HepG2 (cell line): ENCODE measurements around the gene LOXL3. TPM values are rescaled to one million over a fixed set of nuclear protein-coding genes. Genes with fewer than 3 reads are reported as not detected.

Source experiments
- AFF4 ChIP-seq: sonication (generic); formaldehyde crosslinking; IDR thresholded peaks from 2 replicates; pipeline ENCODE4 v1.4.0; 2020; ENCODE audit warnings: missing genetic modification reagents
- ATF1 ChIP-seq: IDR thresholded peaks from 2 replicates; pipeline ENCODE4 v1.6.1; 2016; ENCODE audit warnings: mild to moderate bottlenecking, control low read depth
- CTCF ChIP-seq: sonication (generic); formaldehyde crosslinking; IDR thresholded peaks from 2 replicates; pipeline ENCODE4 v1.5.0; 2020; ENCODE audit warnings: mild to moderate bottlenecking, missing genetic modification reagents, moderate library complexity
- DPF2 ChIP-seq: sonication (generic); formaldehyde crosslinking; IDR thresholded peaks from 2 replicates; pipeline ENCODE4 v1.4.0; 2020; ENCODE audit warnings: mild to moderate bottlenecking, low read depth, missing genetic modification reagents, borderline replicate concordance
- EHMT2 ChIP-seq: fragments of 200-600 bp; sonication (generic); IDR thresholded peaks from 2 replicates; pipeline ENCODE4 v1.7.0; 2017; ENCODE audit warnings: antibody characterized with exemption, low read depth, low read length, borderline replicate concordance
- ESRRA ChIP-seq: sonication (generic); formaldehyde crosslinking; IDR thresholded peaks from 2 replicates; pipeline ENCODE4 v1.5.1; 2020; ENCODE audit warnings: mild to moderate bottlenecking, low read depth, missing genetic modification reagents
- FOSL2 ChIP-seq: sonication (generic); formaldehyde crosslinking; IDR thresholded peaks from 2 replicates; pipeline ENCODE4 v1.4.0; 2020; ENCODE audit warnings: missing genetic modification reagents
- FOXO4 ChIP-seq: sonication (generic); formaldehyde crosslinking; conservative IDR thresholded peaks from 2 replicates; pipeline ENCODE4 v1.8.1; 2023; ENCODE audit warnings: missing genetic modification reagents
- HDAC1 ChIP-seq: sonication (generic); formaldehyde crosslinking; IDR thresholded peaks from 2 replicates; pipeline ENCODE4 v1.5.1; 2020; ENCODE audit warnings: mild to moderate bottlenecking, missing genetic modification reagents
- HDAC6 ChIP-seq: fragments of 200-600 bp; sonication (generic); IDR thresholded peaks from 2 replicates; pipeline ENCODE4 v1.7.0; 2017; ENCODE audit warnings: mild to moderate bottlenecking, antibody characterized with exemption, low read length, low read depth
- MLLT10 ChIP-seq: sonication (generic); formaldehyde crosslinking; IDR thresholded peaks from 2 replicates; pipeline ENCODE4 v1.4.0; 2020; ENCODE audit warnings: missing genetic modification reagents
- NFRKB ChIP-seq: fragments of 450-650 bp; IDR thresholded peaks from 2 replicates; pipeline ENCODE4 v1.6.1; 2017
- PHF5A ChIP-seq: IDR thresholded peaks from one replicate; pipeline ENCODE4 v1.6.1; 2018; ENCODE audit warnings: low read depth, missing genetic modification reagents; ENCODE audit not compliant: unreplicated experiment
- RAD21 ChIP-seq: fragments of 450-650 bp; formaldehyde crosslinking; IDR thresholded peaks from 2 replicates; pipeline ENCODE4 v1.5.0; 2020; ENCODE audit warnings: mild to moderate bottlenecking
- RBM22 ChIP-seq: fragments of 200-400 bp; formaldehyde crosslinking; optimal IDR thresholded peaks from 2 replicates; pipeline ENCODE3; 2017; ENCODE audit warnings: mild to moderate bottlenecking, low read length, moderate library complexity
- USF2 ChIP-seq, 2 experiments: sonication (generic) in 1 of 2; formaldehyde crosslinking in 1 of 2; IDR thresholded peaks; 2 replicates each; pipeline versions ENCODE4 v1.5.1 to v1.6.1; 2011 to 2020; ENCODE audit warnings: borderline replicate concordance in 1 of 2, low read depth in 1 of 2, low read length in 1 of 2, mild to moderate bottlenecking in 1 of 2, missing genetic modification reagents in 1 of 2, moderate library complexity in 1 of 2
- ZNF101 ChIP-seq: sonication (generic); formaldehyde crosslinking; IDR thresholded peaks from 2 replicates; pipeline ENCODE4 v1.4.0; 2020; ENCODE audit warnings: mild to moderate bottlenecking, low read depth, missing genetic modification reagents, borderline replicate concordance
- ZNF652 ChIP-seq: IDR thresholded peaks from 2 replicates; pipeline ENCODE4 v1.6.1; 2016; ENCODE audit warnings: low read depth, borderline replicate concordance
- ZNF891 ChIP-seq: sonication (generic); formaldehyde crosslinking; IDR thresholded peaks from 2 replicates; pipeline ENCODE4 v1.5.0; 2020; ENCODE audit warnings: mild to moderate bottlenecking, missing genetic modification reagents
- polyA plus RNA-seq, 8 experiments: library from polyadenylated mRNA; depleted of rRNA in 3 of 8; stranded (reverse) in 7 of 8; unstranded in 1 of 8; fragments of >200 nt; fragmentation: Illumina TruSeq in 4 of 8; extraction: Trizol in 4 of 8; gene quantifications; 2 replicates each; pipeline versions ENCODE4 v1.2.1 to v1.2.3, GENCODE V29; 2011 to 2016; ENCODE audit warnings: low read depth in 4 of 8, missing spikeins in 1 of 8, mixed read lengths in 1 of 8; ENCODE audit not compliant: insufficient read depth in 1 of 8
- total RNA-seq, 5 experiments: library from RNA; depleted of rRNA; stranded (reverse); fragments of >200 nt; fragmentation: Illumina TruSeq; extraction: Trizol; gene quantifications; 2 replicates each; pipeline ENCODE4 v1.2.3, GENCODE V29; 2016; ENCODE audit warnings: low read depth in 1 of 5

Gene LOXL3
- total and polyA plus RNA-seq, 2 of the 13 experiments (the other 11 are each of a cell fraction or from before 2014, with no cell fraction given): 0.55 to 6.5 TPM

- TF ChIP-seq CTCF (CRISPR knock-in tag) (peak; percentile 98), RAD21 (CRISPR knock-in tag) (peak; percentile 89), ZNF652 (CRISPR knock-in tag) (no peak), AFF4 (CRISPR knock-in tag) (peak; percentile 58; the same call in 1 of the 2 replicates), ESRRA (CRISPR knock-in tag) (peak; percentile 71), RBM22 (peak; percentile 85), ATF1 (CRISPR knock-in tag) (no peak), USF2 (IDR thresholded peaks at IDR 0.05; ENCODE audit: low read depth, low read length) (peak; percentile 82), USF2 (CRISPR knock-in tag; IDR thresholded peaks at IDR 0.05; ENCODE audit: borderline replicate concordance) (peak; percentile 81), EHMT2 (no peak), MLLT10 (CRISPR knock-in tag) (no peak), FOXO4 (no peak), PHF5A (CRISPR knock-in tag) (peak; percentile 25), DPF2 (CRISPR knock-in tag) (0 out of 2 replicates have a peak, but pooled peaks have one; percentile 48), NFRKB (peak; percentile 71; the same call in 1 of the 2 replicates), FOSL2 (CRISPR knock-in tag) (peak; percentile 44), HDAC6 (no peak), ZNF101 (CRISPR knock-in tag) (0 out of 2 replicates have a peak, but pooled peaks have one; percentile 26), HDAC1 (CRISPR knock-in tag) (peak; percentile 75), ZNF891 (CRISPR knock-in tag) (peak; percentile 83; the same call in 1 of the 2 replicates)
Observed at GRCh38 chr2:74507145-74507925, 46.4 kb downstream of the LOXL3 start, which contains the start of gene PCGF1 (continued).
